ENCODE data around the gene UBE2O. TPM values are rescaled to one million over a fixed set of nuclear protein-coding genes. Genes with fewer than 3 reads are reported as not detected.
A peak's percentile ranks its signal among the peaks of the same experiment; 100 is the strongest.

The UBE2O gene
- total and polyA plus RNA-seq, 2 donors from 2014 or later: 5.5 to 21.3 TPM

DNA sequence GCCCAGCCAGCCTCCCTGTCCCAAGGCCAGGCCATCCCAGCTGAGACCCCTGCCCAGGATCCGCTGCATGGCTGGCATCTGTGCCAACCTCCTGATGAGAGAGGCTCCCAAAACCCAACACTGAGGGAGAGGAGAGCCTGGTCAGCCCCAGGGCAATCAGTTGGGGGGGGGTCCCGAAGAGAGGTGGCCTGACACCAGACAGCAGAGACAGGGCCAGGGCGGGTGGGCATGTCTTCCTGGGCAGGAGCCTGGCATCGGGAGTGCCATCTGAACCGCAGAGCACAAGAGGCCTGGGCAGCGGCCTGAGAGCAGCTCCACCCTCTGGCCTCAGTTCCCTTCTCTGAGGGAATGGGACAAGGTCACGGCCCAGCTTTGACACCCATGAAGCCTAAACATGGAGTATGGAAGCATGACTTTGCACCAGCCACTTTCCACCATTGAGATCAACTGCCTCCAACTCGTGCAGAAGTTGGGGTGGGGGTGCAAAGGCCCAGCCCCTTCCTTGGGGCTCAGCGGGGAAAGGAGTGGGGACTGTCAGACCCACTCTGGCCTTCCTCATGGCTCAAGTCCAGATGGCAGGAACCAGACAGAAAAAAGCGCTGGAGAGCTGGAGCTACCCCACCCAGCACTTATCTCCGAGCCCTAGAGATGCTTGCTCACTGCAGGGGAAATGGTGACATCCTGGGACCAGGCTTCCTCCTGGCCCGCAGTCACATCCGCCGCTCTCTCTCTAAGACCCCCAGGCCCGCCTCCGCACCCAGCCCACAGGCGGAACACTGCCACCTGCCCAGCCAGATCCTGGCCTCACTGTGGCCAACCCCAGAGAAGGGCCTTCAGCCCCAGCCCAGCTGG, 38.5 kb upstream of the UBE2O start:
- Histone ChIP-seq H3K27ac (ENCODE audit: low read depth in 2 of 2, low read length in 2 of 2) (no peak overlapping the region), H3K4me1 (ENCODE audit: control insufficient read depth in 2 of 3, insufficient read depth in 2 of 3, low read depth in 1 of 3, low read length in 3 of 3) (peaks cover 0 to 16% (median 4%) of the 10 kb centered on the region in 3 donors), H3K4me3 (ENCODE audit: low read length in 3 of 3) (no peak overlapping the region), H3K27me3 (ENCODE audit: control insufficient read depth, insufficient read depth, low read length) (no peaks in the 10 kb centered on the region), H3K9me3 (ENCODE audit: control insufficient read depth in 2 of 3, insufficient read depth in 1 of 3, low read length in 3 of 3) (no peaks in the 10 kb centered on the region), H3K9ac (ENCODE audit: low read length in 3 of 3) (no peak overlapping the region), H3K36me3 (ENCODE audit: control insufficient read depth in 2 of 3, insufficient read depth in 3 of 3, low read length in 3 of 3) (no peaks in the 10 kb centered on the region)
- intact Hi-C loops (cut with DNase I): no loop called here
- DNase-seq: peak in 1 of 5 donors; percentile 80
- no peak for TF ChIP-seq CTCF (IDR thresholded peaks at IDR 0.05; ENCODE audit: borderline replicate concordance, extremely low read depth, insufficient read depth)
- no peak for FAIRE-seq

GRCh38 chr17:76490112-76490710, 37.3 kb upstream of the UBE2O start:
- no peak for FAIRE-seq
- H3K36me3 ChIP-seq (ENCODE audit: control insufficient read depth in 2 of 3, insufficient read depth in 3 of 3, low read length in 3 of 3): no peaks in the 10 kb centered on the region

GRCh38 chr17:76487451-76488192, 34.7 kb upstream of the UBE2O start:
- no peak for TF ChIP-seq CTCF (IDR thresholded peaks at IDR 0.05; ENCODE audit: borderline replicate concordance, extremely low read depth, insufficient read depth)
- DNase-seq: peak in 1 of 5 donors; percentile 70
- Histone ChIP-seq H3K4me3 (ENCODE audit: low read length in 3 of 3) (no peak overlapping the region), H3K9me3 (ENCODE audit: control insufficient read depth in 2 of 3, insufficient read depth in 1 of 3, low read length in 3 of 3) (no peaks in the 10 kb centered on the region), H3K27ac (ENCODE audit: low read depth in 2 of 2, low read length in 2 of 2) (no peak overlapping the region), H3K4me1 (ENCODE audit: control insufficient read depth in 2 of 3, insufficient read depth in 2 of 3, low read depth in 1 of 3, low read length in 3 of 3) (peaks cover 0 to 3% (median 0%) of the 10 kb centered on the region in 3 donors), H3K36me3 (ENCODE audit: control insufficient read depth in 2 of 3, insufficient read depth in 3 of 3, low read length in 3 of 3) (no peaks in the 10 kb centered on the region), H3K27me3 (ENCODE audit: control insufficient read depth, insufficient read depth, low read length) (no peaks in the 10 kb centered on the region), H3K9ac (ENCODE audit: low read length in 3 of 3) (no peak overlapping the region)
- intact Hi-C loops (cut with DNase I): no loop called here
- FAIRE-seq: no peak

More at GRCh38 chr17:76490112-76490710, 37.3 kb upstream of the UBE2O start:
- peaks cover 0 to 14% (median 4%) of the 10 kb centered on the region in 3 donors for H3K4me1 ChIP-seq (ENCODE audit: control insufficient read depth in 2 of 3, insufficient read depth in 2 of 3, low read depth in 1 of 3, low read length in 3 of 3)
- H3K27me3 ChIP-seq (ENCODE audit: control insufficient read depth, insufficient read depth, low read length): no peaks in the 10 kb centered on the region
- H3K9me3 ChIP-seq (ENCODE audit: control insufficient read depth in 2 of 3, insufficient read depth in 1 of 3, low read length in 3 of 3): no peaks in the 10 kb centered on the region
- no peak for TF ChIP-seq CTCF (IDR thresholded peaks at IDR 0.05; ENCODE audit: borderline replicate concordance, extremely low read depth, insufficient read depth)
- DNase-seq: peak in 1 of 5 donors; percentile 66
- no peak overlapping the region for H3K4me3 ChIP-seq (ENCODE audit: low read length in 3 of 3)
- H3K27ac ChIP-seq (ENCODE audit: low read depth in 2 of 2, low read length in 2 of 2): no peak overlapping the region
- intact Hi-C loops (cut with DNase I): no loop called here
- H3K9ac ChIP-seq (ENCODE audit: low read length in 3 of 3): no peak overlapping the region

Measured in kidney (tissue), 14 donors.